Retina (tissue), 1 donor: ENCODE measurements around the gene MAGI2.
"Not testable (repeated sequence)": the region's sequence is repeated elsewhere in the genome, so short reads cannot be mapped to it uniquely, and the experiment has no call there.

Source experiments
- DNase-seq: peaks from one replicate; pipeline ENCODE4 v3.0.0-alpha.2; 2016

Gene MAGI2

DNA sequence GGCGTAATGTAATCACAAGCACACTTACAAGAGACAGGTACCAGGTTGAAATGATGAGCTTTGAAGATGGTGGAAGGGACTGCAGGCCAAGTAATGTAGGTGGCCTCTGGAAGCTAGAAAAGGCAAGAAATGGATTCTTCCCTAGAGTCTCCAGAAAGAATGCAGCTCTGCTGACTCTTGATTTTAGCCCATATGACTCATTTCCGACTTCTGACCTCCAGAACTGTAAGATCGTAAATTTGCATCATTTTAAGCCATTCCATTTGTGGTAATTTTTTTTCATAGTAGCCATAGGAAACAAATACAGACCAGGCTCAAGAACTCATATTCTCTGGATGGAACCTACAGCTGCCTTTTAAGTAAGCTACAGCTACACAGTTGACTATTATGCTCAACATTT, 315.5 kb downstream of the MAGI2 start:
- DNase-seq, result no peak

DNA sequence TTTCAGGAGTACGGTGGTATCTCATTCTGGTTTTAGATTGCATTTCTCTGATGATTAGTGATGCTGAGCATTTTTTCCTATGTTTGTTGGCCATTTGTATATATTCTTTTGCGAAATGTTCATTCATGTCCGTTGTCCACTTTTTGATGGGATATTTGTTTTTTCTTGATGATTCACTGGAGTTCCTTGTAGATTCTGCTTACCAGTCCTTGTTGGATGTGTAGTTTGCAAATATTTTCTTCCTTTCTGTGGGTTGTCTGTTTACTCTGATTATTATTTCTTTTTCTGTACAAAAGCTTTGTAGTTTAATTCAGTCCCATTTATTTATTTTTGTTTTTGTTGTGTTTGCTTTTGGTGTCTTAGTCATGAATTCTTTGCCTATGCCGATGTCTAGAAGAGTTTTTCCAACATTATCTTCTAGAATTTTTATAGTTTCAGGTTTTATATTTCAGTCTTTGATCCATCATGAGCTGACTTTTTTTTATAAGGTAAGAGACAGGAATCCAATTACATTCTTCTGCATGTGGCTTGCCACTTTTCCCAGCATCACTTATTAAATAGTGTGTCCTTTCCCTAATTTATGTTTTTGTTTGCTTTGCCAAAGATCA, 320.5 kb downstream of the MAGI2 start:
- no peak for DNase-seq

DNA sequence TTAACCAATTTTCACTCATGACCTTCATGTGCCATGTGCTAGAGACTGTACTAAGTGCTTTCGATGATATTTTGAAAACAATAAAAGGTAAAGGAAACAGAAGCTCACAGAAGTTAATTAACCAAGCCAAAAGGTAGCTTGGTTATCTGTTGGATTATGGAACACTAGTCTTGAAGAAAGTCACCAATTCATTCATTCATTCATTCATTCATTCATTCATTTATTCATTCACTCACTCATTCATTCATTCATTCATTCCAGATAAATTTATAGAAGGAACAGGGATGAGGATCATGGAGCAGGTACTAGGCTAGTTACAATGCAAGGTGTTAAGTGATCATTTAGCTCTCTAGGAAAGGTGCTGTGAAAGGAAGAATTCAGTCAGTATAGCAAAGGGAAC, 322.8 kb downstream of the MAGI2 start:
- DNase-seq, result no peak

DNA sequence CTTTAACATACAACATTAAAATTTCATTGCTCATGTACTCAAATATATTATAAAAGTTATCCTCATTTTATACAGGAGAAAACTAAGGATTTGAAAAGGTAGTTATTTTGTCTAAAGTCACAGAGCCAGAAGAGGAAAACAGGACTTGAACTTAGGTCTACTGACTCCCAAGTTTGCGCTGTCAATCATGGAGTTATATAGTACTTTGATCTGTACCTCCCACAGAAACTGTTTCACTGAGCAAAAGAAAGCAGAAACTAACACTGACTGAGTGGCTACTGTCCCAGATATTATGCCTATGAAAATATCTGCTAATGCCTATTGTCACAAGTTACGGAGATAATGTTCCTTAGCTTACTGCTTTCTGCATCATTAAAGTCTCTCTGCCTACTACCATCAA, 329.1 kb downstream of the MAGI2 start:
- DNase-seq, result no peak

DNA sequence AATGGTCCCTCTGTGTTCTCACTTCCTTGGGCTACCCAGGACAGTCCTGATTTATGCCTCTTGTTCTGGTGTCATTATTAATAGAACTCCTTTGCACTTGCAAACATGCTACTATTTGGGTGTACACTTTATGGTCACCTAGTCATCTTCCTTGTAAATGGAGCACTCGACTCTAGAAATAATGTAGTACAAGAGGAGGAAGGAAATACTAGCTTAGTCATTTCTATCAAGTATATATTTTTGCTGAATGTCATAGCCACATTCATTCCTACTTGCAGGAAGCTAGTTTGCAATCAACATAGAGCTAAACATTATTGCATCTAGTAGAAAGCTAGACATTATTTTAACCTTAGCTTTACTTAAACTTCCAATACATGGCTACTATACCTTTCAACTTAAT, 335.3 kb downstream of the MAGI2 start:
- no peak for DNase-seq

DNA sequence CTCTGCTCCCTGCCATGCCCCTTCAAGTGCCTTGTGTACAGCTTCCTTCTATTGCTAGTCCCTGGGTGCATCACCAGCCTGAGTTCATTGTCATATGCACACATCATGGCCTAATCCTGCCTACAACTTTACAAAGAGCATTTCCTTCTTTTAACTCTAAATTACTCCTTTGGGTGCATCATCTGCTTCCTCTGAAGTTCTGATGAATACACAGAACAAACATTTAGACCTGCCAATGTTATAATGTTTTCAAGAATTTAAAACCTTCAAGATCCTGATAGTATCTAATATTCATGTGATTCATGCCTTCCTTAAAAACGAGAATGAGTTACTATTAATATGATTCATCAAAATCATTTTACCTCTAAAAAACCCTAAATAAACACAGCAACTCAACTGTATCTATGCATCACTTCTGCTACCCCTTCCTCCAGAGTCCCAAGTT, 357.1 kb downstream of the MAGI2 start:
- no peak for DNase-seq

DNA sequence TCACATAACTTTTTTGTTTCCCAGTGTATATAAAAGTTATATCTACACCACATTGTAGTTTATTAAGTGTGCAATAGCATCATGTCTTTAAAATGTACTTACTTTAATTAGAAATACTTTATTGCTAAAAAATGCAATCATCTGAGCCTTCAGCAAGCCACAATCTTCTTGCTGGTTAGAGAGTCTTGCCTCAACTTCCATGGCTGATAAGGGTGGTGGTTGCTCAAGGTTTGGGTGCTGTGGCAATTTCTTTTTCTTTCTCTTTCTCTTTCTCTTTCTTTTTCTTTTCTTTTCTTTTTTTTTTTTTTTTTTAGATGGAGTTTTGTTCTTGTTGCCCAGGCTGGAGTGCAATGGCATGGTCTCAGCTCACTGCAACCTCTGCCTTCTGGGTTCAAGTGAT, 360.0 kb downstream of the MAGI2 start:
- DNase-seq, result no peak

DNA sequence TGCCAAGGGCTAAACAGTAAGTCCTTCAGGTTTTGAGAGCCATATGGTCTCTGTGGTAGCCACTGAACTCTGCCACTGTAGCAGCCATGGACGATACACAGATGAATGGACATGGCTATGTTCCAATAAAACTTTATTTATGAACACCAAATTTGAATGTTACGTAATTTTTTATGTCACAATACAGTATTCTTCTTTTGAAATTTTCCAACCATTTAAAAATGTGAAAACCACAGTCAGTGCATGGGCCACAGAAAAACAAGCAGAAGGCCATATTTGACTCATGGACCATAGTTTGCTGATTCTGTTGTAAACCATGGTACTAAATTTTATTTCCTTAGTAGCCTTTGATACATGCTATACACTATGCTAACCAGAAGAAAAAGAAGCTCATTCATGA, 361.8 kb downstream of the MAGI2 start:
- no peak for DNase-seq

DNA sequence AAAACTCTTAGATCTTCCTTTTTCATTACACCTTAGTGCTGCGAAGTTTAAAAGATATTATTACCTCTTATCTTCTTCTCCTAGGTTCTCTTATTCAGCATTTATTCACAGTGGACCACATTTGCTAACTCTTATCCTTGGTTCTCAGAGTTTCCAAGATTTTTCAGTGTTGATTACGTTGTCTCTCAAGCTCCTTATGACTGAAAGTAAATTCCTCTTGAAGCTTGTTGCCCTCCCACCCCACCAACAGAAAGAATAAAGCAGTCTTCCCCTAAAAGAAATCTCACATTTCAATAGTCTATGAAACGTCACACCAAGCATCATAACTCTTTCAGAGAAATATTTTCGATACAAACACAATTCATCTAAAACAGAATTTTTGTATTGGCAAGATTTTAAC, 362.5 kb downstream of the MAGI2 start:
- DNase-seq, result no peak

DNA sequence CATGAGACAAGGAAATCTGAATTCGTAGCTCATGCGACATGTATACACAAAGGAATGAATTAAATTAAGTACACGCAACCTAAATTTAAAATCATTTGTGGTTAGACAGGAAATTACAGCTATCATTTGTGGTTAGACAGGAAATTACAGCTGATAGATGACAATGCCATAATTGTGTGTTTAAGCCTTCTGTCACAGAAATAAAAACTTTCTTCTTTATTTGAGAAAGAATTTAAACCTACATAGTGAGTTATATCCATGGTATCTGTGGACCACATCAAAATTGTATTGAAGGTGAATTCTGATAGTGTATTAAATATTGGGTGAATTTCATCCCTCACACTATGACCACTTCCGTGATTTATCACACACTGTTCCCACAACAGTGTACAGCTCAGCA, 362.9 kb downstream of the MAGI2 start:
- no peak for DNase-seq

DNA sequence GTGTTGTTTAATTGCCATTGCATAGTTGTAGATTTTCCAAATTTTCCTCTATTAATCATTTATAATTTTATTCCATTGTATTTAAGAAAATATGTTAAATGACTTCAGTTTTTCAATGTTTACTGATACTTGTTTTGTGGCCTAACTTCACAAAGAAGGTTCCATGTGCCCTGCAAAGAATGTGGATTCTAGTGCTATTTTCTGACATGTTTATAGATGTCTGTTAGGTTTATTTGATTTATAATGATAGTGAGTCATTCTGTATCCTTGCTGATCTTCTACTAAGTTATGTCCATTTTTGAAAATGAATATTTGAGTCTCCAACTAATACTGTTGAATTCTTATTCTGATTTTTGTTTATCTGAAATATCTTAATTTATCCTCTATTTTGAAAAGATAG, 369.0 kb downstream of the MAGI2 start:
- no peak for DNase-seq

DNA sequence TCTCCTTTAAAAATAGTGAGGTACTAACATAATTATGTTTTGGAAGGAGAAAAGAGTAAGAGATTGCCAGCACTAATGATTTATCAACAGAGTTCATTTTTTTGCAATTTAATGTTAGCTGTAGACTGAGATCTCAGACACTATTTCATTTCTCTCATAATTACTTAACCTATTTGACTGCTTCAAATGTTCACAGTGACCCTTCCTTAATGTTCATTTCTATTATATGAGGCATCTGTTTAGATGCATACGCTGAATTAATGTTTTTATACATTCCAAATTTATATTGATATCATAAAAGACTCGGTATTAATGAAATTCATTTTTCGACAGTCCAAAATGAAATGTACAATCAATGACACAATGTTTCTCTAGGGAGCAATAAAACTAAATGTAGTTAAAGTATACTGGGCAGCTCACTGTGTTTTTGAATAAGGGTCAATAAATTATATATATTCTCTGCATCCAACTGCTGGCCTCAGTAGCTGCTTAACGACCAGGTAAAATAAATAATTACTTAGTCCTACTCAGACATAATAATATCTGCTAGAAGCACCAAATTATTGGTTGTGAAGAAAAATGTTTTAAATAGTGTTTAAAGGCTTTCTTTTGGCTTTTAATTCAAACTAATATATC, 373.4 kb downstream of the MAGI2 start:
- no peak for DNase-seq

DNA sequence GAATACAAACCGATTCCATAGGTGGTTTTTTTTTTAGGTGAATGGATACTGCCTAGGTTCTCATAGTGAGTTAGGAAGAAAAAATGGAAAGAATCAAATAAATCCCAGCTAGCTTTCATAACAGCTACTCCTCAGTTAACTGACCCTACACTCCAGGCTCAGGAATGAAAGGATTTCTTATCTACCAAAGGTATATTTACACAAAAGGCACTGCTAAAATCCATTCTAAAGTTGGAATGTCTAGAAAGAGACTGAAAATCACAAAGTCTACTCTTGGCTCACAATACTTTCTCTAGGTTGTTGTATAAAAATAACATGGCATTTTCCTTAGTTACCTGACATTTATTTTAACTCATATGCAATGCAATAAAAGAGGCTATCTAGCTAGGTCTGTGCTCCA, 375.2 kb downstream of the MAGI2 start:
- DNase-seq, result no peak

DNA sequence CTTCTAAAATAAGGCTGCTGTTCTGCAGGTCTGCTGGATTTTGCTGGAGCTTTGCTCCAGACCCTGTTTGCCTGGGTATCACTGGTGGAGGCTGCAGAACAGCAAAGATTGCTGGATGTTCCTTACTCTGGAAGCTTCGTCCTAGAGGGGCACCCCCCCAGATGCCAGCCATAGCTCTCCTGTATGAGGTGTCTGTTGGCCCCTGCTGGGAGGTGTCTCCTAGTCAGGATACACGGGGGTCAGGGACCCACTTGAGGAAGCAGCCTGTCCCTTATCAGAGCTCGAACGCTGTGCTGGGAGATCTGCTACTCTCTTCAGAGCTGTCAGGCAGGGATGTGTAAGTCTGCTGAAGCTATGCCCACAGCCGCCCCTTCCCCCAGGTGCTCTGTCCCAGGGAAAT, 382.3 kb downstream of the MAGI2 start:
- not testable (repeated sequence) for DNase-seq

DNA sequence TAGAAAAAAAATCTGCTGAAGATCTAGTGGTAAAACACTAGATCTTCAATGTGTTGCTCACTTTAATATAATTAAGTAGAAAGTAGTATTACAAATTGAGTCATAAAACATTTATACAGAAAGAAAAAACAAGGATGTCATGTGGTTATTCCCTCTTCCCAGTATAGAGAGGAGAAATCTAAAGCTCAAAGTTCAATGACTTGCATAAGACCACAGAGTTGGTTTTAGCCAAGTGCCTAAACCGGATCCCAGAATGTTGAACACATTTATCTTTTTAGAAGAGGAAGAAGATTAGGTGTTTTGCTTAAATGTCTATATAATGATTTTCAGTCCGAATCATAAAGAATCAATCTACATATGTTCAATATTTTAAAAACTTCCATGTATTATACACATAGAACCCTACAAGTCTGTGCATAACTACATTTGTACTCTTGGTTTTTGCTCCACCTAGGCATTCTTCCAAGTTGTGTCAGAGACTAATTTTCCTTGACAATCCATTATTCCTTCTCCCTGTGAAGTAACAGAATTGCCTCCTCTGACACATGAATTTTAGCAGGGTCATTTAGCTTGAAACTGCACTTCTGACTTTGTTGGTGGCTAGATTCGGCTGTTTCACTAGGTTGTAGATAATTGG, 389.2 kb downstream of the MAGI2 start:
- no peak for DNase-seq

DNA sequence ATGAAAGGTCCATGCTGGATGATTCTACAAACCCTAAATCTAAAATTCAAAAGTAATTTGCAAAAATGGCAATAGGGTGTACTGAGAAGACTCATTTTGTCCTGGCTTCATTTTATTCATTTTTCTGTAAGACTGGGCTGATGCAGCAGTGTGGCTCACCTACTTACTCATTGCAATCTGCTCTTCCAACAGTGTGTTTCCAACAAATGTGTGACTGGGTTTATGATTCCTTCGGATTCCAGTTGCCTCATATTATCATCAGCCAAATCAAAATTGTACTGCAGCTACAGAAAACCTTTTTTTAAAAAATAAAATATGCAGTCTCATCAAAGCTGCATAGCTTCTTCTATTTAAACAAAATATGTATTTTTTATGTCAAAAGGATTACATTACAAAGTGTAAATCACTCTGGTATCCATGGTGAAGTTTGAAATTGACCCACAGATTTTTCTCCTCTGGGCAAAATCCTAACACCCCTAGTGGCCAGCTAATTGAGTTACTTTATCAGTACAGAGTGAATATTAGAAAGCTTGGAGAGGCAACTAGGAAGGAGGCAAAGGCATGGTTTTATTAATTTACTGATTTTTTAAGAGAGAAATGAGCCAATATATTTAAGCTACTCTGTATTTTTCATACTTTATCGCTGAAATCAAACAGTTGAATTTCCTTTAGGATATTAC, 390.3 kb downstream of the MAGI2 start:
- no peak for DNase-seq

DNA sequence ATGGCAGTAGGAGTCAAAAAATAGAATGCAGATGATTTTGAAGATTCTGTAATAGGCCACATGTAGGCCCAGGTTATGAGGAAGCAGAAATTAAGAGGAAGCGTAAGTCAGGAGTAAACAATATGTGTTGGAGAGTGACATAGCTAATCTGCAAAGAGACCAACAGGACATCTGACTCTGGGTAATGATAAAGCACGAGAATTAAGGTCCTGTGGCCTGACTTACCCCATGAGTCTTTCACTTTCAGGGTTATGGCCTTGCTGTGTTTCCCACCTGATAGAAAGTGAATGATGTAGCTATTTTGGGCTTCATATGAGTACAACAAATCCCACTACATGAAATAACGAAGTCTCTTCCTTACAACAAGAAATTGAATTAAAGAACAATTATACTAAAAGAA, 393.0 kb downstream of the MAGI2 start:
- DNase-seq, result no peak

DNA sequence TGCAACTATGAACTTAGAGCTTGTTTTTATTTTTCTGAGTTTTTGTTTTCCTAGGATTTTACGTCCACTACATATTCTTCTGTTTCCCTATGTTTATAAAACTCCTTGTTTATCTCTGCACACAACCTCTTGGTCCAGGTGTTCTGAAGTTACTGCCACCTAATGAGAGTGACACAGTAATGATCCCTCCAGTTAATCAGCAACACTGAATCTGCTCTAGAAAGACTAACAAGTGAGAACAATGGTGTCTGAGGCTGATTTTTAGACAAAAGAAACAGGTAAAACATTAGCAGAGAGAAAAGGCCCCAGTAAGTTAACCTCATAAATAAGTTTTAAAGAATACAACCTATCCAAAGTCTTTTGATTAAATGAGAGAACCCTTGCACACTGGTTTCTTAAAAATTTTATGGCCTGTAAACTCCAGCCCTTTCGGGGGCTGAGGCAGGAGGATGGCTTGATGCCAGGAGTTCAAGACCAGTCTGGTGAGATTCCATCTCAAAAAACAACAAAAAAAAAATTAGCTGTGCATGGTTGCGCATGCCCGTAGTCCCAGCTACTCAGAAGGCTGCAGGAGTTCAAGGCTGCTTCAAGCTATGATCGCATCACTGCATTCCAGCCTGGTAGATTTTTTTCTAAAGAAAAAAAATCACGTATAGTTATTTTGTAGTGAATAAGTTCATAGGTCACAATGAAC, 397.6 kb downstream of the MAGI2 start:
- no peak for DNase-seq

DNA sequence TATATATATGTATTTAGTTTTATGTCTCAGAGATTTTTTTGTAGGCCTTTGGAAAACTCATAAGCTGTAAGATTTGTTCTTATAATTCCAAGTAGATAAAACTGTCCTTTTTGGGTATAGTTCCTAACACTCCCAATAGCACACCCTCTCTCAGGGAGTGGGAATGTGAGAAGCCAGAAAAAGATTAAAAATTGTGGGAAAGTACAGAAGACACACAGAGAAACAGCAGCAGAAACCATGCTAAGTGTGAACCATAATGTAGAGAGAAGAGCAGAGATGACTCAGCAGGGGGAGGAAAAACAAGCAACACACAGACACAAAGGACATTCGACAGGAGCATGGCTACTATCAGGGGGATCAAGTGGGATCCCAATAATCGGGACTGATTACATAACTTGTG, 401.6 kb downstream of the MAGI2 start:
- DNase-seq, result no peak

DNA sequence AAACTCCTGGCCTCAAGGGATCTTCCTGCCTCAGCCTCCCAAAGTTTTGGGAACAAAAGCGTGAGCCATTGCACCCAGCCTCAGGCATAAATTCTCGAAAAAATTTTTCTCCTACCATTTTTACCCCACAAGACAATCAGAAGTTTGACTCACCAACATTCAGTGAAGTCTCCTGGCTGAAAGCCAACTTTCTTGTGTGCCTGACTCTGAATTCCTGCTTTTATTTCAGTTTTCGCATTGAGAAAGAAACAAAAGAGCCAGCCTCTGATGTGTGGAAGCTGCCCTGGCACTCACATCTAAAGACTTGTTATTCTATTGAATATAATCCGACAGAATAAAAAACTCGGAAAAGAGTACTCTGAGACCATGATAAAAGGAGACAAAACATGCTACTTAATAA, 402.9 kb downstream of the MAGI2 start:
- DNase-seq, result no peak

DNA sequence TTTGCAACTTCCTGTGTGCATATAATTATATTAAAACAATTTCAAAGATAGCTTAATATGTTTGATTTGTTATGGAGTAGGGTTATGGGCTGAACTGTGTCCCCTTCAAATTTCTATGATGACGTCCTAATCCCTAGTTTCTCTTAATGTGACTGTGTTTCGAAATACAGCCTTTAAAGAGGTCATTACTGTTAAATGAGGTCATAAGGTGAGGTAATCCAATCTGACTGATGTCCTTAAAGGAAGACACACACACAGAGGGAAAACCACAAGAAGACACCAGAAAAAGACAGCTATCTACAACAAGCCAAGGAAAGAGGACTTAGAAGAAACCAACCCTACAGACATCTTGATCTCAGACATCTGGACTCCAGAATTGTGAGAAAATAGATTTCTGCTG, 407.4 kb downstream of the MAGI2 start:
- no peak for DNase-seq

DNA sequence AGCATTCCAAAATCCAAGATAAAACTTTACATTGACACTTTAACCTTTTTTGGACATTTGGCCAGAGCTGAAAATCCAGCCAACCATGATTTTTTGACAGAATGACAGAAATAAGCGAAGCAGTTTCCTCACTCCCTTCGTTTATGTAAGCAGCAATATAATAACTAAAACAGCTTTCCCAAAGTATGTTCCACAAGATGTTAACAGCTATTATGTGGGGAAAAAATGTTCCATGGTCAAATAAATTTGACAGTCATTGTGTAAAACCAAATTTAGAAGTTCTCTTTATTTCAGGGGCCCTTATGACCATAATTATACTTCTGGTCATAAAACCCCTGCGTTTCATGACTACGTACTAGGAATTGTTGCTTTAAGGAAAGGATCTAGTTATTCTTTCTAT, 416.5 kb downstream of the MAGI2 start:
- no peak for DNase-seq

DNA sequence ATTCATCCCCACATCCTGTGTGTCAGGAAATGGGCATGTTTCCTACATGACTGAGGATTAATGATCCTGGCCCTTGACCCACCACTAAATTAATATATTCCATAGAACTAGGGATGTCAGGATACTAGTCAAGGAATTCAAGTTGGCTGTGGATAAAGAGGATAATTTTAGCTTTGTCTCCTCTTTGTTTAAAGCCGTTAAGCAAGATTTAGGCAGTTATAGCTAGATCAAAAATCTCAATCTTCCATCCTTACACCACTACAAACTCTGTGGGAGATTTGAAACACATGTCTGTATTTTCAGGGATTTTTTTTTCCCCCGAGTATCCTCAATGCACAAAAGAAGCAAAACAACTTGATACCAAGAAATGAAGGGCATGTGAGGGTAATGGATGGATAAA, 417.1 kb downstream of the MAGI2 start:
- DNase-seq, result no peak

DNA sequence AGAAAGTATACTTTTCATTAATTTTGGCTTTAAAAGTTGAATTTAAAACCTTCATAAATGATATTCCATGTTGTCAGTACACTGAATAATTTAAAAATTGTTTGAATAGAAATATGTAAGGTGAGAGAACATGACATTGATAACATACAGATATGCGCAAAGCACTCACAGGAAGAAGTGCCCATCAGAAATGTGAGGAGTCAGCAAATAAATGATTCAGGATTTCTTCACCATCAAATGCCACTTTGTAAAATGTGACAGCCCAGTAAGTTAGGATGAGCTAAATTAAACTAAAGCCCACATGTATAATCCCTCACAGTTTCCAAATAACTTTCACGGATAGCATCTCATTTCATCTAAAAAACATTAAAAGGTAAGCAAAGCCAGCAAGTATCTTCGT, 417.6 kb downstream of the MAGI2 start:
- DNase-seq, result no peak
